HepG2 (cell line): ENCODE data around the gene CD300LG. TPM values are rescaled to one million over a fixed set of nuclear protein-coding genes. Genes with fewer than 3 reads are reported as not detected.

Experiments
- ADNP ChIP-seq: sonication (generic); formaldehyde crosslinking; IDR thresholded peaks from 2 replicates; pipeline ENCODE4 v1.4.0; 2020; ENCODE audit warnings: missing genetic modification reagents
- EED ChIP-seq: sonication (generic); formaldehyde crosslinking; IDR thresholded peaks from 2 replicates; pipeline ENCODE4 v1.5.0; 2020; ENCODE audit warnings: mild to moderate bottlenecking, missing genetic modification reagents
- GTF3A ChIP-seq: sonication (generic); formaldehyde crosslinking; conservative IDR thresholded peaks from 2 replicates; pipeline ENCODE4 v1.4.0; 2020; ENCODE audit warnings: mild to moderate bottlenecking, missing genetic modification reagents
- HIC2 ChIP-seq: sonication (generic); formaldehyde crosslinking; IDR thresholded peaks from 2 replicates; pipeline ENCODE4 v1.9.0; 2022; ENCODE audit warnings: low read depth, missing genetic modification reagents
- HOXA3 ChIP-seq: sonication (generic); formaldehyde crosslinking; IDR thresholded peaks from 2 replicates; pipeline ENCODE4 v1.5.0; 2020; ENCODE audit warnings: missing genetic modification reagents
- KDM1A ChIP-seq: IDR thresholded peaks from 2 replicates; pipeline ENCODE4 v1.6.1; 2016; ENCODE audit warnings: missing compliant biosample characterization
- KDM5A ChIP-seq: fragments of 200-600 bp; sonication (generic); IDR thresholded peaks from 2 replicates; pipeline ENCODE4 v1.7.0; 2018; ENCODE audit warnings: antibody characterized with exemption, mild to moderate bottlenecking, low read length, borderline replicate concordance
- KLF11 ChIP-seq: IDR thresholded peaks from 2 replicates; pipeline ENCODE4 v1.6.1; 2016; ENCODE audit warnings: missing compliant biosample characterization
- KLF9 ChIP-seq: IDR thresholded peaks from 2 replicates; pipeline ENCODE4 v1.6.1; 2016; ENCODE audit warnings: low read depth
- ONECUT2 ChIP-seq: sonication (generic); formaldehyde crosslinking; IDR thresholded peaks from 2 replicates; pipeline ENCODE4 v1.4.0; 2020; ENCODE audit warnings: missing genetic modification reagents
- RXRA ChIP-seq: sonication (generic); formaldehyde crosslinking; IDR thresholded peaks from 2 replicates; pipeline ENCODE4 v1.5.1; 2020; ENCODE audit warnings: missing genetic modification reagents
- SALL2 ChIP-seq: sonication (generic); formaldehyde crosslinking; IDR thresholded peaks from 2 replicates; pipeline ENCODE4 v1.8.1; 2023; ENCODE audit warnings: mild to moderate bottlenecking, missing genetic modification reagents, inconsistent platforms
- TCF12 ChIP-seq, 2 experiments: fragments of 450-650 bp in 1 of 2; sonication (generic) in 1 of 2; formaldehyde crosslinking in 1 of 2; IDR thresholded peaks; 2 replicates each; pipeline versions ENCODE4 v1.6.1 to v1.8.0; 2017 to 2022; ENCODE audit warnings: antibody characterized with exemption in 1 of 2, mild to moderate bottlenecking in 1 of 2, missing genetic modification reagents in 1 of 2, moderate library complexity in 1 of 2
- ZFP36L2 ChIP-seq: sonication (generic); formaldehyde crosslinking; IDR thresholded peaks from 2 replicates; pipeline ENCODE4 v1.4.0; 2020; ENCODE audit warnings: missing genetic modification reagents
- ZNF225 ChIP-seq: sonication (generic); formaldehyde crosslinking; IDR thresholded peaks from 2 replicates; pipeline ENCODE4 v1.4.0; 2020; ENCODE audit warnings: mild to moderate bottlenecking, missing genetic modification reagents
- ZNF230 ChIP-seq: sonication (generic); formaldehyde crosslinking; IDR thresholded peaks from 2 replicates; pipeline ENCODE4 v1.4.0; 2020; ENCODE audit warnings: mild to moderate bottlenecking, missing genetic modification reagents
- ZNF343 ChIP-seq: sonication (generic); formaldehyde crosslinking; IDR thresholded peaks from 2 replicates; pipeline ENCODE4 v1.4.0; 2020; ENCODE audit warnings: mild to moderate bottlenecking, missing genetic modification reagents
- ZNF609 ChIP-seq: sonication (generic); formaldehyde crosslinking; IDR thresholded peaks from 2 replicates; pipeline ENCODE4 v1.4.0; 2020; ENCODE audit warnings: mild to moderate bottlenecking, missing genetic modification reagents, borderline replicate concordance
- ZNF660 ChIP-seq: sonication (generic); formaldehyde crosslinking; IDR thresholded peaks from 2 replicates; pipeline ENCODE4 v1.5.1; 2020; ENCODE audit warnings: mild to moderate bottlenecking, low read depth, missing genetic modification reagents, borderline replicate concordance
- ZNF687 ChIP-seq: sonication (generic); formaldehyde crosslinking; IDR thresholded peaks from 2 replicates; pipeline ENCODE4 v1.5.1; 2020; ENCODE audit warnings: mild to moderate bottlenecking, missing genetic modification reagents, moderate library complexity
- ZNF761 ChIP-seq: sonication (generic); formaldehyde crosslinking; conservative IDR thresholded peaks from 2 replicates; pipeline ENCODE4 v1.4.0; 2020; ENCODE audit warnings: mild to moderate bottlenecking, missing genetic modification reagents
- ZNF777 ChIP-seq: sonication (generic); formaldehyde crosslinking; IDR thresholded peaks from 2 replicates; pipeline ENCODE4 v1.4.0; 2020; ENCODE audit warnings: missing genetic modification reagents
- polyA plus RNA-seq, 8 experiments: library from polyadenylated mRNA; depleted of rRNA in 3 of 8; stranded (reverse) in 7 of 8; unstranded in 1 of 8; fragments of >200 nt; fragmentation: Illumina TruSeq in 4 of 8; extraction: Trizol in 4 of 8; gene quantifications; 2 replicates each; pipeline versions ENCODE4 v1.2.1 to v1.2.3, GENCODE V29; 2011 to 2016; ENCODE audit warnings: low read depth in 4 of 8, missing spikeins in 1 of 8, mixed read lengths in 1 of 8; ENCODE audit not compliant: insufficient read depth in 1 of 8
- total RNA-seq, 5 experiments: library from RNA; depleted of rRNA; stranded (reverse); fragments of >200 nt; fragmentation: Illumina TruSeq; extraction: Trizol; gene quantifications; 2 replicates each; pipeline ENCODE4 v1.2.3, GENCODE V29; 2016; ENCODE audit warnings: low read depth in 1 of 5

The CD300LG gene
- total and polyA plus RNA-seq, 2 of the 13 experiments (the other 11 are each of a cell fraction or from before 2014, with no cell fraction given), result not detected

- TF ChIP-seq HIC2 (no peak), HOXA3 (CRISPR knock-in tag) (peak; percentile 37; the same call in 1 of the 2 replicates), ZNF343 (CRISPR knock-in tag) (no peak), ZNF761 (CRISPR knock-in tag) (no peak), ZNF225 (CRISPR knock-in tag) (no peak), EED (CRISPR knock-in tag) (no peak), ZNF777 (no peak), ZFP36L2 (no peak), ZNF609 (peak; percentile 97), GTF3A (CRISPR knock-in tag) (no peak), KDM5A (no peak), ZNF660 (CRISPR knock-in tag) (no peak), ZNF230 (CRISPR knock-in tag) (no peak), SALL2 (CRISPR knock-in tag) (no peak), ADNP (no peak), KLF11 (CRISPR knock-in tag) (no peak), KLF9 (no peak), TCF12 (IDR thresholded peaks at IDR 0.05) (no peak), TCF12 (CRISPR knock-in tag; IDR thresholded peaks at IDR 0.05) (peak; percentile 26; the same call in 1 of the 2 replicates), ZNF687 (CRISPR knock-in tag) (no peak), KDM1A (CRISPR knock-in tag) (peak; percentile 98), RXRA (peak; percentile 81; the same call in 1 of the 2 replicates), ONECUT2 (CRISPR knock-in tag) (no peak)
Measured at GRCh38 chr17:43801844-43802243, 45.1 kb upstream of the CD300LG start (continued).
